Esophagus muscularis mucosa (tissue), 4 donors: Measurements from ENCODE around the gene ERBIN.

Source experiments
- CTCF ChIP-seq, 3 experiments: fragments of 200-600 bp in 2 of 3; fragments of 450-650 bp in 1 of 3; sonication (generic) in 2 of 3; IDR thresholded peaks; one replicate each; pipeline ENCODE4 v1.5.1; 2017 to 2019; ENCODE audit warnings: antibody characterized with exemption in 3 of 3, mild to moderate bottlenecking in 2 of 3, moderate library complexity in 1 of 3
- EP300 ChIP-seq: sonication (generic); formaldehyde crosslinking; IDR thresholded peaks from one replicate; pipeline ENCODE4 v1.6.1; 2017; ENCODE audit warnings: antibody characterized with exemption
- POLR2A ChIP-seq: fragments of 450-650 bp; IDR thresholded peaks from one replicate; pipeline ENCODE4 v1.6.1; 2017; ENCODE audit warnings: antibody characterized with exemption, moderate library complexity, mild to moderate bottlenecking, low read depth

- TF ChIP-seq CTCF (IDR thresholded peaks at IDR 0.05) (no peak), POLR2A (no peak), EP300 (no peak)
These were observed 45.3 kb downstream of the ERBIN start for GRCh38 chr5:65971643-65972042.
